Measurements from ENCODE around the gene ARID5B.

GRCh38 chr10:62112300-62112699 lies 210.8 kb downstream of the ARID5B start:
- TF ChIP-seq, protein P1, sequence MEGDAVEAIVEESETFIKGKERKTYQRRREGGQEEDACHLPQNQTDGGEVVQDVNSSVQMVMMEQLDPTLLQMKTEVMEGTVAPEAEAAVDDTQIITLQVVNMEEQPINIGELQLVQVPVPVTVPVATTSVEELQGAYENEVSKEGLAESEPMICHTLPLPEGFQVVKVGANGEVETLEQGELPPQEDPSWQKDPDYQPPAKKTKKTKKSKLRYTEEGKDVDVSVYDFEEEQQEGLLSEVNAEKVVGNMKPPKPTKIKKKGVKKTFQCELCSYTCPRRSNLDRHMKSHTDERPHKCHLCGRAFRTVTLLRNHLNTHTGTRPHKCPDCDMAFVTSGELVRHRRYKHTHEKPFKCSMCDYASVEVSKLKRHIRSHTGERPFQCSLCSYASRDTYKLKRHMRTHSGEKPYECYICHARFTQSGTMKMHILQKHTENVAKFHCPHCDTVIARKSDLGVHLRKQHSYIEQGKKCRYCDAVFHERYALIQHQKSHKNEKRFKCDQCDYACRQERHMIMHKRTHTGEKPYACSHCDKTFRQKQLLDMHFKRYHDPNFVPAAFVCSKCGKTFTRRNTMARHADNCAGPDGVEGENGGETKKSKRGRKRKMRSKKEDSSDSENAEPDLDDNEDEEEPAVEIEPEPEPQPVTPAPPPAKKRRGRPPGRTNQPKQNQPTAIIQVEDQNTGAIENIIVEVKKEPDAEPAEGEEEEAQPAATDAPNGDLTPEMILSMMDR (IDR thresholded peaks at IDR 0.05), result no peak
- no peak for TF ChIP-seq POLR2A (IDR thresholded peaks at IDR 0.05)

Data from Peyer's patch (tissue), 4 donors.